ENCODE results near the gene ARAP2. TPM values are rescaled to one million over a fixed set of nuclear protein-coding genes. Genes with fewer than 3 reads are reported as not detected.
"Not testable (repeated sequence)": the region's sequence is repeated elsewhere in the genome, so short reads cannot be mapped to it uniquely, and the experiment has no call there.

ARAP2 gene
- total RNA-seq, 2 experiments from 2014 or later = 63.7 to 70.3 TPM

GRCh38 chr4:36198861-36199260 lies 45.5 kb downstream of the ARAP2 start:
- H3K4me1 Mint-ChIP-seq = peaks cover 9% of the 10 kb centered on the region
- POLR2A ChIA-PET = interaction anchor here (0.7 kb wide), 1 partner anchor 28 kb away, joined by 3 read pairs; no protein-coding TSS in a partner anchor
- peaks cover 20% of the 10 kb centered on the region for H3K36me3 Mint-ChIP-seq
- H3K27me3 Mint-ChIP-seq = no peaks in the 10 kb centered on the region
- H3K4me3 Mint-ChIP-seq = no peak overlapping the region
- no peaks in the 10 kb centered on the region for H3K9me3 Mint-ChIP-seq
- DNase-seq = no peak
- ATAC-seq (ENCODE audit: low read depth) = no peak
- H3K27ac Mint-ChIP-seq = no peak overlapping the region

DNA sequence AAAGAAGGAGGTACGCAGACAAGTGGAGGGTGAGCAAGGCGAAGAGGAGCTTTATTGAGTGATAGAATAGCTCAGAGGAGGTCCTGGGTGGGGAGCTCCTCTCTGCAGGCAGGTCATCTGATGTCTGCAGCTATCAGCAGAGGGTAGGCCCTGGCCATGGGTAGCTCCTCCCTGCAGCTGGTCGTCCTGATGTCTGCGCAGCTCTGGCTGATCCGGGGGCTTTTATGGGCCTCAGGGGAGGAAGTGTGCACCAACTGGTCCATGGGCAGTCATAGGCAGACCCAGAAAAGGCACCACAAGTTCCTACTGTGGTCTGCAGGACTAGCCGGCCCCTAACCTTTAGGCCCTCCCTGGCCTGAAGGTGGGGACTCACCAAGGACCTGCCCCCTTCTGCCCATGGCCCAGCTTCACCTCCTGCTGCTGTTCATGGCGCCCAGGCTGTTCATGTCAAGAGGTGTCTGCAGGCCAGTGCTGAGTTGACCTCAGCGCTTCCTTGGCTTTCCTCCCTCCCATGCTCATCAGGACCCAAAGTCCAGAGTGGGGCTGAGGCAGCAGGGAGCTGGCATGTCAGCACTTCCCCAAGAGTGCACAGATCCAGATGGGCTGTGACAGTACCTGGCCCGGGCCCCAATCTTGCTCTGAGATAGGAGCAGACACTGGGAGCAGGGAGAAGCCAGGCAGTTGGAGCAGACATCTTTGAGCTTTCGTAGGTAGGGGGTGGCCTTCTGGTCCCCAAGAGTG lies 46.1 kb downstream of the ARAP2 start:
- ATAC-seq (ENCODE audit: low read depth) = no peak
- Mint-ChIP-seq H3K4me1 (peaks cover 9% of the 10 kb centered on the region), H3K36me3 (peaks cover 18% of the 10 kb centered on the region), H3K4me3 (no peak overlapping the region), H3K9me3 (no peaks in the 10 kb centered on the region), H3K27me3 (no peaks in the 10 kb centered on the region), H3K27ac (no peak overlapping the region)
- POLR2A ChIA-PET = interaction anchor here (0.6 to 0.7 kb wide), 2 partner anchors 29 to 49 kb away, joined by 3 read pairs; no protein-coding TSS in a partner anchor
- no peak for DNase-seq

GRCh38 chr4:36197501-36197900 lies 46.8 kb downstream of the ARAP2 start:
- ATAC-seq (ENCODE audit: low read depth) (no peak), DNase-seq (no peak)
- no peaks in the 10 kb centered on the region for H3K27me3 Mint-ChIP-seq
- H3K36me3 Mint-ChIP-seq = peaks cover 22% of the 10 kb centered on the region
- H3K4me1 Mint-ChIP-seq = peaks cover 12% of the 10 kb centered on the region
- no peak overlapping the region for H3K4me3 Mint-ChIP-seq
- no peaks in the 10 kb centered on the region for H3K9me3 Mint-ChIP-seq
- no peak overlapping the region for H3K27ac Mint-ChIP-seq
- POLR2A ChIA-PET = interaction anchor here (0.6 kb wide), 1 partner anchor 50 kb away, joined by 3 read pairs; no protein-coding TSS in a partner anchor

DNA sequence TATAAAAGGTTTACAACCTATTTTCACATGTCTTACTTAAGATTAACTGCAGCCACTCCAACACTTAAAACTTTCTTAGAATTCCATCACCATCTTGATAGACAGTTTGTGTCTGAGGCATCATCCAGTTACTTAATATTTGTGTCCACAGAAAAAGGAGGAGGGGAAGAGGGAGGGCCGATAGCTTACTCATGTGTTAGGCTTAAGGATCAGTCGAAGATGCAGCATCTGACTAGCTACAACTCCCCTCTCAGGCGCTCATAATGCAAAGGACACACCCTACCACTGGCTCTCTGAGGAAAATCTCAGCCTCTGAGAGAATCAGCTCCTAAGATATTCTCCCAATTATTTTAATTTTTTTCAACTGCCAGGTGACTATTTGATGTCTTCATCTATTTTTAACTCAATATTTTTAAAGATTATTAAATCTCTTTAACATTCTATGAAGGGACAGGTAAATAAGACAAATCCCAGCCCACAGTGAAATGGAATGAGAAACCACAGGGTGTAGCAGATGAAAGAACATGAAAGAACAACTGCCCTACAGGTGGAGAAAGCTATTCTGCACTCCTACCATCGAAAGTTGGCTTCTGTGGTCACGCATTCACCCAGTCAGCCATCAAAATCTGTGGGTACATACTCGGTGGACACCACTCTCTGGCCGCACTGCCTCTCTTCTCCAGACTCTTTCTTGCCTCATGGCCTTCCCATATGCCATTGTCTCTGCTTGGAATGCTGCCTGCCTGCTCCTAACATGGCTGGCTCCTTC lies 48.0 kb downstream of the ARAP2 start:
- no peaks in the 10 kb centered on the region for H3K9me3 Mint-ChIP-seq
- H3K4me1 Mint-ChIP-seq = peaks cover 14% of the 10 kb centered on the region
- H3K4me3 Mint-ChIP-seq = no peak overlapping the region
- ATAC-seq (ENCODE audit: low read depth) = no peak
- peaks cover 28% of the 10 kb centered on the region for H3K36me3 Mint-ChIP-seq
- POLR2A ChIA-PET = no interaction called here
- H3K27ac Mint-ChIP-seq = no peak overlapping the region
- DNase-seq = no peak
- no peaks in the 10 kb centered on the region for H3K27me3 Mint-ChIP-seq

- no peak overlapping the region for H3K4me3 Mint-ChIP-seq
- no peaks in the 10 kb centered on the region for H3K27me3 Mint-ChIP-seq
- POLR2A ChIA-PET = no interaction called here
- ATAC-seq (ENCODE audit: low read depth) = no peak
- no peak overlapping the region for H3K27ac Mint-ChIP-seq
- no peak for DNase-seq
- peaks cover 39% of the 10 kb centered on the region for H3K4me1 Mint-ChIP-seq
- H3K9me3 Mint-ChIP-seq = no peaks in the 10 kb centered on the region
- peaks cover 27% of the 10 kb centered on the region for H3K36me3 Mint-ChIP-seq
Observed at GRCh38 chr4:36192922-36193321, 51.4 kb downstream of the ARAP2 start.

DNA sequence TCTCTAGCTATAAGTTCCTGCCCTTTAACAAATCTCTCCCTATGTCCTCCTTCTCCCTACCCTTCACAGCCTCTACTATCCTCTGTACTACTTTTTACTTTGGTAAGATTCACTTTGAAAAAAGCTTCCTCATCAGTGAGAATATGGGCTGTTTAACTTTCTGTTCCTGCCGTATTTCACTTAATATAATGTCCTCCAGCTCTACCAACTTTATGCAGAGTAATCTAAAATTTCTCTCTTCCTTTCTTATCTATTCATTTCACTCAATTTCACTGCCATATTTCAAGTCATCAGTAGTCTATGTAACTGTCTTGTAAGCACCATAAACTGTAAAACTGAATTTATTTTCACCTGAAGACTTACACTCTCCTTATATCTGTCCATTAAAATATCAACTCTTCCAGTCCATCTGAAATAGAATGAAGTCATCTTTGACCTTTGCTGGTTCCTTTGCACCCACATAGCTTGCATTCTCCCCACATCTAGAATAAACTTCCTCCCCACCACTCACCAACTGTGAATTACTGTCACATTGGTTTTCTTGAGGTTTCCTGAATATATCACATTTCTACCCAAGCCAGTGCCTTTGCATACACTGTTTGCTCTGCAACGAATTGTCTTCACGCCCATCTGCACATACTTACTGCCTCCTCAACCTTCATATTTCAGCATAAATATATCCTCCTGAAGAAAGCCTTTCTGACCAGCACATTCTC lies 54.6 kb downstream of the ARAP2 start:
- Mint-ChIP-seq H3K36me3 (peaks cover 24% of the 10 kb centered on the region), H3K9me3 (no peaks in the 10 kb centered on the region), H3K27me3 (no peaks in the 10 kb centered on the region), H3K4me1 (peaks cover 38% of the 10 kb centered on the region), H3K4me3 (peak overlapping the region; percentile 60), H3K27ac (peak overlapping the region; percentile 77)
- POLR2A ChIA-PET = interaction anchor here (0.9 to 2.5 kb wide), 2 partner anchors 17 to 54 kb away, joined by 4 to 18 read pairs; partner anchors contain the start of gene ARAP2
- ATAC-seq (ENCODE audit: low read depth) (peak; percentile 94), DNase-seq (no peak)

DNA sequence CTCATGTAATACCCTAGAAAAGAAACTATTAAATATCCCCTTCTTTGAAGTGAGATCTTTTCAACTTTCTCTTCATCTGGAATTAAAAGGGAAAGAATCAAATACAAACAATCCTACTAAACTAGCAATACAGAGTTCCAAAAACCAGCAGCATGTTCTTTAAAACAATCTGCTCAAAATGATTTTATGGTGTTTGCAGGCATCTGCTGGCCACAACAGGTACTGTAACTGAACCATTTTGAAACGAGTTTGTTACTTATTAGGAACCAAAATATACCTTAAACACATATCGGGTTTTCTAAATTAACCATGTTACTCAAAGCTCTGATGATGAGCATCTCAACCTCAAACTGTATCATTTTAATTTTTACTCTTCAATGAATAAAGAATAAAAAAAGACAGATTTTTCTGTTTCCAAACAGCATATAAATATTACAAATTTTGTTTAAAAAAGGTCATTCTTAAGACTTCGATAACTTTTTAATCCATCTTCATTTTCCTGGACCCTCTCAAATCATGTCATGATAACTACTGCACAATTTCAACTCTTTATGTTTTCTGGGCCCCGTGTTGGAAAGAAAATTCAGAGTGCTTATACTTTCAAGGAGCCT lies 56.5 kb downstream of the ARAP2 start:
- POLR2A ChIA-PET = interaction anchor here (2.5 kb wide), 1 partner anchor 56 kb away, joined by 18 read pairs; the partner anchor contains the start of gene ARAP2
- peaks cover 37% of the 10 kb centered on the region for H3K4me1 Mint-ChIP-seq
- peaks cover 20% of the 10 kb centered on the region for H3K36me3 Mint-ChIP-seq
- no peaks in the 10 kb centered on the region for H3K9me3 Mint-ChIP-seq
- H3K27ac Mint-ChIP-seq = no peak overlapping the region
- no peak overlapping the region for H3K4me3 Mint-ChIP-seq
- H3K27me3 Mint-ChIP-seq = no peaks in the 10 kb centered on the region
- DNase-seq = no peak
- ATAC-seq (ENCODE audit: low read depth) = no peak

- no peak for DNase-seq
- ATAC-seq (ENCODE audit: low read depth) = no peak
- POLR2A ChIA-PET = no interaction called here
- Mint-ChIP-seq H3K4me1 (peaks cover 20% of the 10 kb centered on the region), H3K4me3 (no peak overlapping the region), H3K9me3 (no peaks in the 10 kb centered on the region), H3K27ac (no peak overlapping the region), H3K27me3 (no peaks in the 10 kb centered on the region), H3K36me3 (peaks cover 22% of the 10 kb centered on the region)
Observed at GRCh38 chr4:36183665-36184393, 60.5 kb downstream of the ARAP2 start.

GRCh38 chr4:36183232-36183631 lies 61.1 kb downstream of the ARAP2 start:
- Mint-ChIP-seq H3K27me3 (no peaks in the 10 kb centered on the region), H3K4me1 (peaks cover 15% of the 10 kb centered on the region), H3K36me3 (peaks cover 27% of the 10 kb centered on the region), H3K27ac (no peak overlapping the region), H3K9me3 (no peaks in the 10 kb centered on the region), H3K4me3 (no peak overlapping the region)
- DNase-seq = no peak
- POLR2A ChIA-PET = no interaction called here
- no peak for ATAC-seq (ENCODE audit: low read depth)

DNA sequence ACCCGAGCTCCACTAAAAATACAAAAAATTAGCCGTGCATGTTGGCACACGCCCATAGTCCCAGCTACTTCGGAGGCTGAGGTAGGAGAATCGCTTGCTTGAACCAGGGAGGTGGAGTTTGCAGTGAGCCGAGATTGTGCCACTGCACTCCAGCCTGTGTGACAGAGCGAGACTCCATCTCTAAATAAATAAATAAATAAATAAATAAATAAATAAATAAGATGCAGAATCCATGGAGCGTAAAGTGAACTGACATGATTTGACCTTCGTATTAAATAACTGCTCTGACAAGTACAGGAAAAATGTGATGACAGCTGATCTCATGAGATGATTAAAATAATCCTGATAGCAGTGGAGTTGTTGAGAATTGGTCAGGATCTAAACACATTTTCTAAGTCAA lies 62.0 kb downstream of the ARAP2 start:
- H3K27me3 Mint-ChIP-seq; H3K27ac Mint-ChIP-seq; ATAC-seq (ENCODE audit: low read depth); DNase-seq; H3K9me3 Mint-ChIP-seq; H3K4me1 Mint-ChIP-seq; H3K4me3 Mint-ChIP-seq; POLR2A ChIA-PET: not testable (repeated sequence)
- H3K36me3 Mint-ChIP-seq = peaks cover 27% of the 10 kb centered on the region

DNA sequence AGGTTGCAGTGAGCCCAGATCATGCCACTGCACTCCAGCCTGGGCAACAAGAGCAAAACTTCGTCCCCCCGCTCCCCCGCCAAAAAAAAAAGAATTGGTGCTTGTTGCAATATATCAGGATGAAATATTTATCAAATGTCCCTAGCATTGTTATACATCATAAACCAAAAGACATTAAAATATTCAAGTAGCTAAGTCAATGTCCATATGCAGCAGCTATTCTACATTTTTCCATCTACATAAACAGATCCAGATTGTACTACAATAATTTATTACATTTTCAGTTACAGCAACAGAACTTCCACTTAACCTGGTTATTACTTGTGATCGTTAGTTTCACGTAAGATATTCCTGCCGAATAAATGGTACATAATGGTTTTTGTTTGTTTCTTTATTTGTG lies 64.1 kb downstream of the ARAP2 start:
- DNase-seq = no peak
- H3K4me1 Mint-ChIP-seq = peaks cover 6% of the 10 kb centered on the region
- POLR2A ChIA-PET = no interaction called here
- no peaks in the 10 kb centered on the region for H3K9me3 Mint-ChIP-seq
- no peaks in the 10 kb centered on the region for H3K27me3 Mint-ChIP-seq
- H3K36me3 Mint-ChIP-seq = peaks cover 22% of the 10 kb centered on the region
- ATAC-seq (ENCODE audit: low read depth) = no peak
- H3K27ac Mint-ChIP-seq = no peak overlapping the region
- H3K4me3 Mint-ChIP-seq = no peak overlapping the region

GRCh38 chr4:36178484-36178883 lies 65.8 kb downstream of the ARAP2 start:
- ATAC-seq (ENCODE audit: low read depth) (no peak), DNase-seq (no peak)
- Mint-ChIP-seq H3K36me3 (peaks cover 23% of the 10 kb centered on the region), H3K27me3 (no peaks in the 10 kb centered on the region), H3K4me3 (no peak overlapping the region), H3K9me3 (no peaks in the 10 kb centered on the region), H3K27ac (no peak overlapping the region), H3K4me1 (peaks cover 7% of the 10 kb centered on the region)
- POLR2A ChIA-PET = no interaction called here
